H1 (cell line): ENCODE results near the gene DPH1. TPM values are rescaled to one million over a fixed set of nuclear protein-coding genes. Genes with fewer than 3 reads are reported as not detected.

ENCODE experiments used
- ASH2L ChIP-seq: fragments of 200-600, 300-600 bp; sonication (generic); IDR thresholded peaks from one replicate; pipeline ENCODE4 v1.7.1; 2017; ENCODE audit warnings: low read length
- BRCA1 ChIP-seq: IDR thresholded peaks from 2 replicates; pipeline ENCODE4 v1.6.1; 2012; ENCODE audit warnings: low read depth, low read length, improper control_type of control experiment
- CBX8 ChIP-seq: fragments of 300-800, 300-1000 bp; sonication (generic); IDR thresholded peaks from 2 replicates; pipeline ENCODE4 v1.7.1; 2016; ENCODE audit warnings: low read depth, low read length, borderline replicate concordance
- CEBPB ChIP-seq: IDR thresholded peaks from 2 replicates; pipeline ENCODE4 v1.6.1; 2012; ENCODE audit warnings: low read depth, low read length
- EZH2 ChIP-seq: fragments of 200-600 bp; sonication (generic); IDR thresholded peaks from 2 replicates; pipeline ENCODE4 v1.7.1; 2012; ENCODE audit warnings: low read depth, mild to moderate bottlenecking, moderate library complexity, low read length, inconsistent platforms; ENCODE audit not compliant: severe bottlenecking
- HDAC6 ChIP-seq: IDR thresholded peaks from one replicate; pipeline ENCODE4 v1.7.1; 2012; ENCODE audit warnings: low read depth, mild to moderate bottlenecking, inconsistent platforms, low read length, moderate library complexity
- KDM5A ChIP-seq: fragments of 200-600 bp; IDR thresholded peaks from 2 replicates; pipeline ENCODE4 v1.7.1; 2012; ENCODE audit warnings: mild to moderate bottlenecking, low read length, inconsistent platforms, mixed read lengths
- MAFK ChIP-seq: IDR thresholded peaks from 2 replicates; pipeline ENCODE4 v1.6.1; 2012; ENCODE audit warnings: low read depth, mild to moderate bottlenecking, improper control_type of control experiment, low read length
- NANOG ChIP-seq: IDR thresholded peaks from 2 replicates; pipeline ENCODE4 v1.6.1; 2011; ENCODE audit warnings: low read length, low read depth, mild to moderate bottlenecking, inconsistent platforms; ENCODE audit not compliant: insufficient read depth, poor library complexity, severe bottlenecking
- PHF8 ChIP-seq: fragments of 200-600 bp; sonication (generic); conservative IDR thresholded peaks from 2 replicates; pipeline ENCODE4 v1.7.1; 2012; ENCODE audit warnings: low read depth, mild to moderate bottlenecking, inconsistent platforms, low read length, moderate library complexity
- POU5F1 ChIP-seq: IDR thresholded peaks from 2 replicates; pipeline ENCODE4 v1.6.1; 2011; ENCODE audit warnings: low read depth, mild to moderate bottlenecking, low read length, moderate library complexity
- RFX5 ChIP-seq: IDR thresholded peaks from 2 replicates; pipeline ENCODE4 v1.6.1; 2011; ENCODE audit warnings: low read depth, low read length, improper control_type of control experiment, borderline replicate concordance
- SIX5 ChIP-seq: IDR thresholded peaks from 2 replicates; pipeline ENCODE4 v1.6.1; 2011; ENCODE audit warnings: mild to moderate bottlenecking, low read depth, low read length
- SP2 ChIP-seq: IDR thresholded peaks from 2 replicates; pipeline ENCODE4 v1.6.1; 2012; ENCODE audit warnings: mild to moderate bottlenecking, low read length, inconsistent platforms
- TAF1 ChIP-seq: IDR thresholded peaks from 2 replicates; pipeline ENCODE4 v1.6.1; 2011; ENCODE audit warnings: mild to moderate bottlenecking, low read depth, low read length
- TAF7 ChIP-seq: optimal IDR thresholded peaks from 2 replicates; pipeline ENCODE3; 2011; ENCODE audit warnings: low read depth, mild to moderate bottlenecking, inconsistent platforms, low read length, moderate library complexity, borderline replicate concordance
- TBP ChIP-seq: IDR thresholded peaks from 2 replicates; pipeline ENCODE4 v1.6.1; 2011; ENCODE audit warnings: low read depth, low read length, improper control_type of control experiment
- polyA plus RNA-seq, 7 experiments: library from polyadenylated mRNA; depleted of rRNA in 3 of 7; stranded (reverse) in 5 of 7; unstranded in 2 of 7; fragments of >200 nt in 5 of 7; fragments of 200-250 nt in 2 of 7; gene quantifications; 1 replicate in 5 of 7; 2 replicates in 1 of 7; 4 replicates in 1 of 7; pipeline versions ENCODE4 v1.2.1 to v1.2.3, GENCODE V29; 2011 to 2013; ENCODE audit warnings: missing spikeins in 2 of 7, mixed read lengths in 2 of 7
- total RNA-seq: library from RNA; stranded (reverse); fragmentation: NEBNext Ultra II Directional; extraction: Animal tissue kit (Norgen Biotek cat#: 25700); gene quantifications from 2 replicates; pipeline ENCODE4 v1.2.1, GENCODE V29; 2021

DPH1 gene
- total and polyA plus RNA-seq, 2 of the 8 experiments (the other 6 are each of a cell fraction or from before 2014, with no cell fraction given) = 24.9 to 30.0 TPM

- TF ChIP-seq TAF7 (peak; percentile 55), CBX8 (no peak), CEBPB (no peak), KDM5A (no peak), SP2 (no peak), TBP (no peak), SIX5 (no peak), TAF1 (peak; percentile 44; the same call in 1 of the 2 replicates), ASH2L (no peak), HDAC6 (no peak), RFX5 (no peak), BRCA1 (no peak), MAFK (no peak), EZH2 (peak; percentile 81), POU5F1 (no peak), PHF8 (no peak), NANOG (no peak)
These were observed 24.7 kb downstream of the DPH1 start, which contains the start of gene HIC1 (continued) for GRCh38 chr17:2054512-2055291.
